HepG2 (cell line): Measurements from ENCODE around the gene GPAM. TPM values are rescaled to one million over a fixed set of nuclear protein-coding genes. Genes with fewer than 3 reads are reported as not detected.

ENCODE experiments used
- ATAC-seq: fragments of 200-7000 bp; cut with Tn5 transposase; 3 replicates; pipeline ENCODE4 v1.9.1; 2020; ENCODE audit warnings: mild to moderate bottlenecking, moderate library complexity
- BruUV-seq: library from RNA; stranded (reverse); fragments of 400-500 nt; replicated peaks from 2 replicates; lab custom pipeline; 2021; lab: Mats Ljungman, UMichigan
- CTCF ChIA-PET: fragments of 300-600 bp; formaldehyde crosslinking; extraction: SDS; loops from one replicate; lab custom pipeline; 2021; ENCODE audit warnings: low total read pairs, inconsistent platforms, low intra/inter-chr PET ratio; lab: Yijun Ruan, JAX
- POLR2A ChIA-PET: fragments of 350-600 bp; sonication (Branson Sonifier 250); formaldehyde crosslinking; loops from one replicate; lab custom pipeline; 2020; ENCODE audit warnings: antibody characterized with exemption, inconsistent platforms; lab: Yijun Ruan, JAX
- DNase-seq: peaks from one replicate; pipeline ENCODE4 v3.0.0-alpha.2; 2015; ENCODE audit warnings: low spot score
- FAIRE-seq: peaks from 3 replicates; lab custom pipeline; 2011; peaks lifted over from hg19 to GRCh38; lab: Jason Lieb, UNC
- H2AFZ ChIP-seq: one replicate; pipeline ENCODE4 v1.6.1; 2011; ENCODE audit warnings: low read length, inconsistent platforms
- H3K27ac ChIP-seq: fragments of 300-600 bp; 3 replicates; pipeline ENCODE4 v1.8.0; 2011; ENCODE audit warnings: mixed run types, mild to moderate bottlenecking, mixed read lengths, low read length, inconsistent platforms; ENCODE audit not compliant: insufficient read depth; ENCODE audit errors: extremely low read length
- H3K27me3 ChIP-seq, 2 experiments: fragments of 200-600 bp in 1 of 2; 2 replicates in 1 of 2; 3 replicates in 1 of 2; pipeline versions ENCODE4 v1.6.0 to v1.8.0; 2011; ENCODE audit warnings: low read length in 2 of 2, mild to moderate bottlenecking in 2 of 2, moderate library complexity in 2 of 2, inconsistent platforms in 1 of 2; ENCODE audit not compliant: insufficient read depth in 2 of 2, control insufficient read depth in 1 of 2
- H3K36me3 ChIP-seq, 2 experiments: fragments of 200-600 bp in 1 of 2; replicated peaks in 1 of 2; 2 replicates in 1 of 2; 3 replicates in 1 of 2; pipeline versions ENCODE4 v1.5.1 to v1.8.0; 2011; ENCODE audit warnings: low read length in 2 of 2, inconsistent platforms in 1 of 2; ENCODE audit not compliant: insufficient read depth in 2 of 2, control insufficient read depth in 1 of 2
- H3K4me1 ChIP-seq: 2 replicates; pipeline ENCODE4 v1.5.1; 2012; ENCODE audit warnings: low read length, inconsistent platforms; ENCODE audit not compliant: insufficient read depth
- H3K4me2 ChIP-seq: 2 replicates; pipeline ENCODE4 v1.6.0; 2011; ENCODE audit warnings: low read depth, low read length, inconsistent platforms
- H3K4me3 ChIP-seq, 3 experiments: fragments of 200-600 bp in 1 of 3; sonication (generic), shearing (Covaris generic) in 1 of 3; replicated peaks in 1 of 3; 2 replicates each; pipeline ENCODE4 v1.5.1; 2011 to 2016; ENCODE audit warnings: low read length in 3 of 3, inconsistent platforms in 2 of 3, low read depth in 2 of 3, mild to moderate bottlenecking in 2 of 3, control low read depth in 1 of 3, mixed read lengths in 1 of 3; ENCODE audit not compliant: insufficient read depth in 1 of 3
- H3K79me2 ChIP-seq: one replicate; pipeline ENCODE4 v1.6.1; 2011; ENCODE audit warnings: low read length, inconsistent platforms; ENCODE audit not compliant: insufficient read depth
- H3K9ac ChIP-seq: 2 replicates; pipeline ENCODE4 v1.6.0; 2011; ENCODE audit warnings: mild to moderate bottlenecking, low read depth, low read length, inconsistent platforms; ENCODE audit not compliant: insufficient read depth
- H3K9me3 ChIP-seq: 2 replicates; pipeline ENCODE4 v1.5.1; 2012; ENCODE audit warnings: mild to moderate bottlenecking, low read length
- H4K20me1 ChIP-seq: 2 replicates; pipeline ENCODE4 v1.6.0; 2011; ENCODE audit warnings: inconsistent platforms, mild to moderate bottlenecking, low read length, moderate library complexity; ENCODE audit not compliant: insufficient read depth
- CTCF ChIP-seq: sonication (generic); formaldehyde crosslinking; IDR thresholded peaks from 2 replicates; pipeline ENCODE4 v1.5.0; 2020; ENCODE audit warnings: mild to moderate bottlenecking, missing genetic modification reagents, moderate library complexity
- ELK4 ChIP-seq: sonication (generic); formaldehyde crosslinking; IDR thresholded peaks from 2 replicates; pipeline ENCODE4 v1.9.0; 2021; ENCODE audit warnings: missing genetic modification reagents, borderline replicate concordance
- SIN3B ChIP-seq: fragments of 150-350 bp; IDR thresholded peaks from 2 replicates; pipeline ENCODE4 v1.6.1; 2014; ENCODE audit warnings: low read length
- TAF1 ChIP-seq: sonication (generic); formaldehyde crosslinking; IDR thresholded peaks from 2 replicates; pipeline ENCODE4 v1.4.0; 2020; ENCODE audit warnings: missing genetic modification reagents
- THAP8 ChIP-seq: sonication (generic); formaldehyde crosslinking; IDR thresholded peaks from 2 replicates; pipeline ENCODE4 v1.5.1; 2020; ENCODE audit warnings: missing genetic modification reagents, mild to moderate bottlenecking, borderline replicate concordance
- ZKSCAN1 ChIP-seq: fragments of 150-350 bp; IDR thresholded peaks from 2 replicates; pipeline ENCODE4 v1.6.1; 2014; ENCODE audit warnings: low read length
- WGBS: methylation state at CpG from one replicate; pipeline ENCODE4 v1.1.6; 2017; ENCODE audit warnings: low lambda C conversion rate; 5-methylcytosine and 5-hydroxymethylcytosine counted together
- in situ Hi-C: cut with HindIII; loops from 2 replicates; pipeline ENCODE4 v1.10.0; 2017; ENCODE audit warnings: low pct_unique_long_range_greater_than_20kb; ENCODE audit not compliant: extremely low pct_ligation_motif_present
- intact Hi-C: fragments of 100-400 bp; cut with micrococcal nuclease; formaldehyde crosslinking; loops from one replicate; pipeline ENCODE4 v1.10.0; 2022; ENCODE audit not compliant: unreplicated experiment
- polyA plus RNA-seq, 8 experiments: library from polyadenylated mRNA; depleted of rRNA in 3 of 8; stranded (reverse) in 7 of 8; unstranded in 1 of 8; fragments of >200 nt; fragmentation: Illumina TruSeq in 4 of 8; extraction: Trizol in 4 of 8; gene quantifications; 2 replicates each; pipeline versions ENCODE4 v1.2.1 to v1.2.3, GENCODE V29; 2011 to 2016; ENCODE audit warnings: low read depth in 4 of 8, missing spikeins in 1 of 8, mixed read lengths in 1 of 8; ENCODE audit not compliant: insufficient read depth in 1 of 8
- total RNA-seq, 5 experiments: library from RNA; depleted of rRNA; stranded (reverse); fragments of >200 nt; fragmentation: Illumina TruSeq; extraction: Trizol; gene quantifications; 2 replicates each; pipeline ENCODE4 v1.2.3, GENCODE V29; 2016; ENCODE audit warnings: low read depth in 1 of 5

The GPAM gene
- total and polyA plus RNA-seq, 2 of the 13 experiments (the other 11 are each of a cell fraction or from before 2014, with no cell fraction given): 36.8 to 140 TPM

GRCh38 chr10:112140110-112140970 is 43.2 kb downstream of the GPAM start (continued):
- no peak for TF ChIP-seq THAP8 (CRISPR knock-in tag)
- no peak for TF ChIP-seq TAF1
- TF ChIP-seq SIN3B: no peak
- peak; percentile 86 for TF ChIP-seq CTCF

GRCh38 chr10:112139176-112139575 is 44.4 kb downstream of the GPAM start:
- Histone ChIP-seq H3K27ac (no peak overlapping the region), H2AFZ (no peak overlapping the region), H3K4me1 (no peaks in the 10 kb centered on the region), H3K4me3 (no peak overlapping the region), H3K9me3 (no peaks in the 10 kb centered on the region), H3K4me2 (no peak overlapping the region), H3K36me3 (peaks cover 1 to 39% of the 10 kb centered on the region in 2 experiments), H3K27me3 (no peaks in the 10 kb centered on the region), H4K20me1 (no peaks in the 10 kb centered on the region), H3K79me2 (no peaks in the 10 kb centered on the region), H3K9ac (no peak overlapping the region)
- ChIA-PET POLR2A (no interaction called here), CTCF (interaction anchor here (1.0 to 2.7 kb wide), 2 partner anchors 169 to 176 kb away, joined by 4 to 14 read pairs; no protein-coding TSS in a partner anchor)
- BruUV-seq: no TSS peak
- 94% methylated on average over 7 of the region's 7 CpGs for WGBS
- TF ChIP-seq ELK4 (CRISPR knock-in tag): no peak
- TF ChIP-seq ZKSCAN1: peak; percentile 38; the same call in 1 of the 2 replicates
- no peak for DNase-seq
- in situ Hi-C loops (loop anchor here (5.0 to 25.0 kb wide), 3 partner anchors 173 to 384 kb away; partner anchors contain the start of genes VTI1A and ZDHHC6), intact Hi-C loops (loop anchor here (5.0 kb wide), 1 partner anchor 382 kb away; no protein-coding TSS in a partner anchor)
- no peak for FAIRE-seq
- ATAC-seq: no peak
